GM19455 (cell line): ENCODE data around the gene FOSL1.
"Not testable (repeated sequence)": the region's sequence is repeated elsewhere in the genome, so short reads cannot be mapped to it uniquely, and the experiment has no call there.

Experiments used
- ATAC-seq: cut with Tn5 transposase; IDR thresholded peaks from one replicate; pipeline ENCODE4 v1.9.1; 2021; ENCODE audit not compliant: unreplicated experiment

FOSL1 gene

GRCh38 chr11:65854161-65854592 is 46.0 kb downstream of the FOSL1 start:
- no peak for ATAC-seq

- ATAC-seq, result no peak
These were observed 46.8 kb downstream of the FOSL1 start for GRCh38 chr11:65853246-65853979.

- ATAC-seq, result no peak
These were observed 47.5 kb downstream of the FOSL1 start for GRCh38 chr11:65852508-65853245.

- no peak for ATAC-seq
These were observed 48.2 kb downstream of the FOSL1 start for GRCh38 chr11:65851811-65852507.

- ATAC-seq, result no peak
These were observed 49.1 kb downstream of the FOSL1 start for GRCh38 chr11:65851083-65851579.

GRCh38 chr11:65850217-65851082 is 49.7 kb downstream of the FOSL1 start:
- ATAC-seq, result no peak

- no peak for ATAC-seq
These were observed 50.4 kb downstream of the FOSL1 start for GRCh38 chr11:65849771-65850216.

GRCh38 chr11:65849366-65849765 is 50.8 kb downstream of the FOSL1 start:
- no peak for ATAC-seq

GRCh38 chr11:65848693-65849092 is 51.5 kb downstream of the FOSL1 start:
- not testable (repeated sequence) for ATAC-seq

GRCh38 chr11:65847746-65848145 is 52.4 kb downstream of the FOSL1 start:
- ATAC-seq, result no peak

GRCh38 chr11:65844231-65844872 is 55.8 kb downstream of the FOSL1 start:
- ATAC-seq, result no peak

- no peak for ATAC-seq
These were observed 56.4 kb downstream of the FOSL1 start for GRCh38 chr11:65843811-65844210.

- ATAC-seq, result no peak
These were observed 58.0 kb downstream of the FOSL1 start for GRCh38 chr11:65842144-65842543.
